Small intestine (tissue), 7 donors: ENCODE results near the gene RHCE. TPM values are rescaled to one million over a fixed set of nuclear protein-coding genes. Genes with fewer than 3 reads are reported as not detected.
"Not testable (repeated sequence)": the region's sequence is repeated elsewhere in the genome, so short reads cannot be mapped to it uniquely, and the experiment has no call there.

Experiments used
- DNase-seq, 2 donors: peaks; one replicate each; pipeline versions ENCODE4 v3.0.0 to v3.0.0-alpha.2; 2013
- FAIRE-seq: peaks from 2 replicates; lab custom pipeline; 2012; peaks lifted over from hg19 to GRCh38; lab: Jason Lieb, UNC
- H3K27ac ChIP-seq, 3 donors: one replicate each; pipeline ENCODE4 v1.5.1; 2013; ENCODE audit warnings: low read length in 2 of 3, mild to moderate bottlenecking in 2 of 3, control low read depth in 1 of 3, inconsistent platforms in 1 of 3, low read depth in 1 of 3, moderate library complexity in 1 of 3
- H3K27me3 ChIP-seq, 3 donors: one replicate each; pipeline ENCODE4 v1.6.1; 2013; ENCODE audit warnings: low read length in 3 of 3, inconsistent platforms in 1 of 3; ENCODE audit not compliant: control insufficient read depth in 3 of 3, insufficient read depth in 3 of 3
- H3K36me3 ChIP-seq, 3 donors: one replicate each; pipeline ENCODE4 v1.6.1; 2013; ENCODE audit warnings: low read length in 3 of 3, inconsistent platforms in 1 of 3, low read depth in 1 of 3, mild to moderate bottlenecking in 1 of 3, moderate library complexity in 1 of 3; ENCODE audit not compliant: control insufficient read depth in 3 of 3, insufficient read depth in 2 of 3
- H3K4me1 ChIP-seq, 3 donors: one replicate each; pipeline ENCODE4 v1.6.1; 2013; ENCODE audit warnings: low read length in 2 of 3, inconsistent platforms in 1 of 3, low read depth in 1 of 3, mild to moderate bottlenecking in 1 of 3, moderate library complexity in 1 of 3; ENCODE audit not compliant: control insufficient read depth in 3 of 3, insufficient read depth in 2 of 3
- H3K4me3 ChIP-seq, 3 donors: one replicate each; pipeline ENCODE4 v1.5.1; 2013; ENCODE audit warnings: low read length in 3 of 3, control low read depth in 1 of 3, inconsistent platforms in 1 of 3, low read depth in 1 of 3, mild to moderate bottlenecking in 1 of 3, moderate library complexity in 1 of 3
- H3K9me3 ChIP-seq, 2 donors: one replicate each; pipeline ENCODE4 v1.6.1; 2013; ENCODE audit warnings: low read depth in 1 of 2, low read length in 1 of 2; ENCODE audit not compliant: control insufficient read depth in 2 of 2, insufficient read depth in 1 of 2
- WGBS, 3 donors: extraction: QIAGEN DNeasy Blood & Tissue Kit; methylation state at CpG; one replicate each; pipeline ENCODE4 v1.1.7; 2013; 5-methylcytosine and 5-hydroxymethylcytosine counted together
- polyA plus RNA-seq, 4 donors: library from polyadenylated mRNA; stranded (reverse) in 3 of 4; unstranded in 1 of 4; fragments of 200-250 nt in 3 of 4; fragments of 120-200 nt in 1 of 4; gene quantifications; one replicate each; pipeline versions ENCODE4 v1.2.1 to v1.2.3, GENCODE V29; 2013
- donor health status: healthy with polysubstance abuse.
- donor health status: control.
- donor health status: control.
- donor health status: Bipolar disorder and iron deficiency.
- donor health status: healthy.

RHCE gene
- polyA plus RNA-seq, 4 donors, result 0.06 to 0.46 TPM; not detected in 2

DNA sequence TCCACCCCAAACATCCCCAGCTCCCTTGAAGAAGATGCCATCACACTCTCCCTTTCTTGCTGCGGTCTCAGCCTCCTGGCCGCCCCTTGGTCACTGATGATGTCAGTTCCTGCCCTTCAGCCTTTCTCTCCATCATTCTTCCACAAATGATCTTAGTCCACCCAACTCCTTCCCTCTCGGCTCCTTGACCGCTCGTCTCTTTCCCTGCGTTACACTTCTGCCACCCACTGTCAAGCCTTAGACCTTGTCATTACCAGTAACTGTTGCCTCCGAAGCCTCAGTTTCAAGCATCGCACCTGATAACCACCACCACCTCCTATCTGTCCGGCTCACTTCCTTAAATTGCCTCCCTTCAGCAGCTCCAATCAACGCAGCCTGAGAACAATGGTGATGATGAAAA is 23.1 kb downstream of the RHCE start:
- 59 to 63% (median 59%) methylated on average over 3 to 4 of the region's 10 CpGs for WGBS, 3 donors
- H3K27ac ChIP-seq, H3K4me3 ChIP-seq, DNase-seq, H3K4me1 ChIP-seq, H3K27me3 ChIP-seq, H3K36me3 ChIP-seq, H3K9me3 ChIP-seq, FAIRE-seq: not testable (repeated sequence)

- DNase-seq, result peak; percentile 11 to 39
- Histone ChIP-seq H3K27me3 (no peaks in the 10 kb centered on the region), H3K4me3 (no peak overlapping the region), H3K9me3 (no peaks in the 10 kb centered on the region), H3K36me3 (no peaks in the 10 kb centered on the region), H3K27ac (no peak overlapping the region), H3K4me1 (no peaks in the 10 kb centered on the region)
- FAIRE-seq, result no peak
- WGBS, 3 donors, result 43 to 75% (median 59%) methylated on average over 6 of the region's 6 CpGs
These were observed 27.8 kb downstream of the RHCE start for GRCh38 chr1:25392841-25393240.

DNA sequence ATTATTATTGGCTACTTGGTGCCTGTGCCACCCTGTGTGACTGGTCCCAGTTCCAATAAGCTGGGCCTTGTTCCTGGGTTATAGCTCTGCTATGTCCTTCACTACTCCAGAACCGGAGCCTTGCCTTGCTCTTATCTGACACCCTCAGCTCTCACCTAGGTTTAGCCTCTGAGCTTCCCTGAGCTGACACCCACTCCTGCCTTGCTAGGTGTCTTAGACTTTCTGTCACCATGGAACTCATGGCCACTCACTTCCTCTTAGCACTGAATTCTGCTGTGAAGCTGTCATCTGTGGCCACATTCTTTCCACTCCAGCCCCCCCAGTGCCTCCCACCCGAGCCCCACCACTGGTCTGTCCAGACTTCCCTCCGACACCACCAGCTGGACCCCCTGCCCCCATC is 30.9 kb downstream of the RHCE start:
- 69 to 86% (median 79%) methylated on average over 2 to 3 of the region's 3 CpGs for WGBS, 3 donors
- not testable (repeated sequence) for H3K27me3 ChIP-seq, FAIRE-seq

DNA sequence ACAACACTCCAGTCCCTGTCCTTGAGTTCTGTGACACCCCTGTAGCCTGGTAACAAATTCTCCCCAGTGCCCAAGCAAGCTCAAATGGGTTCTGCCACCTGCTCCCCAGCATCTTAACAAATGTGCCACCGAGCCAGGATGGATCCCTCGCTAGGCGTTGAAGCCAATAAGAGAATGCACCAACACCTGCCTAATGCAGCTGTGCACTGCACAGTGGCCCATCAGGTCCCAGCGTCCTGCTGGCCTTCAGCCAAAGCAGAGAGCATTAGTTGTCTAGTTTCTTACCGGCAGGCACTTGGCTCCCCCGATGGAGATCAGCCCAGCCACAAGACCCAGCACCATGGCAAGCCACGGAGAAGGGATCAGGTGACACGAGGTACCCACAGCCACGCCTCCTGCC is 31.9 kb downstream of the RHCE start:
- not testable (repeated sequence) for H3K4me3 ChIP-seq, DNase-seq, H3K4me1 ChIP-seq, H3K36me3 ChIP-seq, FAIRE-seq, H3K27me3 ChIP-seq, H3K27ac ChIP-seq, H3K9me3 ChIP-seq
- 25 to 62% (median 49%) methylated on average over 6 to 8 of the region's 9 CpGs for WGBS, 3 donors

More for the DNA sequence above, 30.9 kb downstream of the RHCE start:
- not testable (repeated sequence) for H3K9me3 ChIP-seq, H3K27ac ChIP-seq, H3K36me3 ChIP-seq, H3K4me3 ChIP-seq, H3K4me1 ChIP-seq, DNase-seq

GRCh38 chr1:25387096-25387495 is 33.5 kb downstream of the RHCE start:
- H3K4me1 ChIP-seq, H3K36me3 ChIP-seq, H3K4me3 ChIP-seq, DNase-seq, FAIRE-seq, H3K27me3 ChIP-seq, H3K9me3 ChIP-seq, H3K27ac ChIP-seq: not testable (repeated sequence)
- WGBS, 3 donors, result 69 to 81% (median 76%) methylated on average over 4 of the region's 4 CpGs

GRCh38 chr1:25383875-25384274 is 36.8 kb downstream of the RHCE start:
- not testable (repeated sequence) for H3K9me3 ChIP-seq, FAIRE-seq, DNase-seq, H3K27ac ChIP-seq, H3K4me3 ChIP-seq, H3K36me3 ChIP-seq, H3K4me1 ChIP-seq, H3K27me3 ChIP-seq
- no CpG with 5 or more reads among the region's 1 CpG for WGBS, 3 donors

- not testable (repeated sequence) for H3K27ac ChIP-seq, DNase-seq, H3K4me3 ChIP-seq, H3K36me3 ChIP-seq, H3K9me3 ChIP-seq, H3K27me3 ChIP-seq, FAIRE-seq, H3K4me1 ChIP-seq
- WGBS, 3 donors, result 81 to 95% (median 90%) methylated on average over 1 of the region's 1 CpG
These were observed 37.5 kb downstream of the RHCE start for GRCh38 chr1:25383090-25383489.

DNA sequence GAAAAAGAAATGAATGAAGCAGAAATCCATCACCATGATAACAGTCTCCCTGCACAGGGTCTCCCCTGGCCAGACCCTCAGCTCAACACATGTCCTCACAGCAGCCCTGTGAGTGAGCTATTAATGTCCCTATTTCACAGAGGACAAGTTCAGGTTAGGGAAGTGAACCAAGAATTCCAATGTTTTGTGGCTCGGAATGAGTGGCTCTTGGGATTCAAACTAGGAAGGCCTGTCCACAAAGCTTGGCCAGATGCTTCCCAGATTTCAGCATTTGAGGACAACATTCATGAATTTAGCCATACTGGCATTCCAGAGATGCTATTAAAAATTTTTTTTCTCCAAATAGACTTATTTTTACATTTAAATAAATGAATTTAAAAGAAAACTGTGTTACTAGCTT is 38.1 kb downstream of the RHCE start:
- WGBS, 3 donors, result 77 to 95% (median 83%) methylated on average over 1 of the region's 1 CpG
- H3K4me3 ChIP-seq, FAIRE-seq, H3K4me1 ChIP-seq, H3K9me3 ChIP-seq, H3K27me3 ChIP-seq, DNase-seq, H3K36me3 ChIP-seq, H3K27ac ChIP-seq: not testable (repeated sequence)

DNA sequence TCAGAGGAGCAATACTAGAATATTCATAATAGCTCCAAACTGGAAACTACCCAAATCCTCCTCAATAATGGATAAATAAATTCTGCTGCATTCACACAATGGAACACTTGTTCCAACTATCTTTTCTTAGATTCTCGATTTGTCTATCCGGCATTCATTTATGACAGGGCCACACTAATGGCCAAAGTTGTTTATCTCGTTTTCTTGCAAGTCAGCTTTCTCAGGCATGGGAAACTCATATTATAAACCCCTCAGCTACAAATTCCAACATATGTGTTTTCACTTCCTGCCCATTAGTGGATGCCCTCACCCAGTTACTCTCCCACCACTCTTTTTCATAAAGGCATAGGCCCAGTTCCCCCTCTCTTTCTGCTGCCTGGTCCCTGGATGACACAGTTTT is 42.3 kb downstream of the RHCE start:
- FAIRE-seq, H3K4me3 ChIP-seq, H3K4me1 ChIP-seq, H3K27me3 ChIP-seq, DNase-seq, H3K36me3 ChIP-seq, H3K27ac ChIP-seq, H3K9me3 ChIP-seq: not testable (repeated sequence)
- WGBS, 3 donors, result 66 to 86% (median 82%) methylated on average over 3 of the region's 3 CpGs
